IgD-negative memory B cell (primary cell): ENCODE results near the gene TTLL7. TPM values are rescaled to one million over a fixed set of nuclear protein-coding genes. Genes with fewer than 3 reads are reported as not detected.

ENCODE experiments used
- H3K27ac Mint-ChIP-seq, 3 donors: one replicate each; pipeline ENCODE4 v1.8.0; 2020 to 2022; ENCODE audit warnings: mild to moderate bottlenecking in 3 of 3, mixed read lengths in 3 of 3, moderate library complexity in 1 of 3
- H3K27me3 Mint-ChIP-seq: one replicate; pipeline ENCODE4 v1.8.0; 2021; ENCODE audit warnings: mixed read lengths
- H3K36me3 Mint-ChIP-seq: one replicate; pipeline ENCODE4 v1.8.0; 2020; ENCODE audit warnings: mild to moderate bottlenecking, mixed read lengths
- H3K4me1 Mint-ChIP-seq, 3 donors: one replicate each; pipeline ENCODE4 v1.8.0; 2020 to 2022; ENCODE audit warnings: mixed read lengths in 3 of 3, mild to moderate bottlenecking in 1 of 3
- H3K4me3 Mint-ChIP-seq, 4 donors: one replicate each; pipeline ENCODE4 v1.8.0; 2020 to 2022; ENCODE audit warnings: mild to moderate bottlenecking in 4 of 4, mixed read lengths in 4 of 4, moderate library complexity in 3 of 4
- H3K9me3 Mint-ChIP-seq, 3 donors: one replicate each; pipeline ENCODE4 v1.8.0; 2020 to 2021; ENCODE audit warnings: mixed read lengths in 3 of 3, mild to moderate bottlenecking in 1 of 3
- polyA plus RNA-seq: library from polyadenylated mRNA; unstranded; fragments of 300-500 nt; fragmentation: Illumina TruSeq; gene quantifications from one replicate; pipeline ENCODE4 v1.2.3, GENCODE V29; 2021

The TTLL7 gene
- polyA plus RNA-seq, 1 donor from 2014 or later: not detected

DNA sequence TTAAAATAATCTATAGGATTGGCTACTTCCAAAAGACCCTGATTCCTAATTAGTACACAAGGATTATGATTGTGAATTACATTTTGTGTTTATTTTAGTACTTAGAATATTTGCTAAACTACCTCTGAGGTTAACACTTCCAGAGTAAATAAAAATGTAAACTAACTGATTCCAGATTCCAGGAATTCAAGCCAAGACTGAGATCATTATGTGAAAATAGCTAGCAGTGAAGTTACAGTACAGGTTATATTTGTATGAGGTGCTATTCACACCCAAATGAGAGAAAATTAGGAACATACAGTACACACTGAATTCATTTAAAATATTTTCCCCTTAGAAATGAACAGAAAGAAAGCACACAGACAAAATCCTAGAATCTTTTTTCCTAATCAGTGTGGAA is 28.8 kb downstream of the TTLL7 start:
- H3K9me3 Mint-ChIP-seq: peaks cover 0 to 4% (median 1%) of the 10 kb centered on the region in 3 donors
- H3K4me3 Mint-ChIP-seq: no peak overlapping the region
- no peaks in the 10 kb centered on the region for H3K4me1 Mint-ChIP-seq
- H3K27me3 Mint-ChIP-seq: no peaks in the 10 kb centered on the region
- H3K36me3 Mint-ChIP-seq: no peaks in the 10 kb centered on the region
- no peak overlapping the region for H3K27ac Mint-ChIP-seq

DNA sequence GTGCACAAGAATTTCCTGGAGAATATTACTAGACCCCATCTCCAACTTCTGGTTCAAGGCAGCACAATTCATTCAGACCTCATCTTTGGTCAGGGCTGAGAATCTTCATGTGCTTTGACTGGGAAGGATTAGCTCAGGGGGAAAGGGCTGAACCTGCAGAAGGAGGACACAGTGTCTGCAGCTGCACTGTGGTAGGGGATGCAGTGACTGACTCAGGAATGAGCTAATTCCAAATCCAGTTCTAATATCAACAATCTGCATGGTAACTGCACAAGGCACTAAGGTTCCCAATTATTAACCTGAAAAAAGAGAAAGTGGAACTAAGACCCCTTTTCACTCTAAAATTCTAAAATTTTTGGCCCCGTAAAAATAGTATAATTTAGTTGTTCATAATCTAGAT is 31.6 kb downstream of the TTLL7 start:
- Mint-ChIP-seq H3K27me3 (no peaks in the 10 kb centered on the region), H3K4me1 (no peaks in the 10 kb centered on the region), H3K27ac (no peak overlapping the region), H3K9me3 (peaks cover 0 to 1% (median under 1%) of the 10 kb centered on the region in 3 donors), H3K4me3 (no peak overlapping the region), H3K36me3 (peaks cover 3% of the 10 kb centered on the region)

DNA sequence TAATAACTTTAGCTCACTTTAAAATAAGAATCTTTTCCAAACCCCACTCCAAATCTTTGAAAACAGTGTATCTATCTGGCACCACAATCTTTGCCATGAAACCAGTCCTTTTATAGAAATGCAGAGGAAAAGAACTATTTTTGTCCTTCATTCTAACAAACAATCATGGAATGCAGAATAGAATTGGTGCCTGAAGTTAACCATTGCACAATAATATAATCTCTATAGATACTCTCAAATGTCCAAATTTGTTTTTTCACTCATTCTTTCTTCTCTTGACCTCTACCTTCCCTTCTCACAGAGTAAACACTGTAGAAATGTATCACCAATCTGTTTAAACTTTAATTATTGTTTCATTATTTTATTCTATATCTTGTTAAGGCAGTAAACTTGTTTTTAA is 34.8 kb downstream of the TTLL7 start:
- Mint-ChIP-seq H3K4me3 (no peak overlapping the region), H3K36me3 (peaks cover 3% of the 10 kb centered on the region), H3K4me1 (no peaks in the 10 kb centered on the region), H3K27me3 (peaks cover 1% of the 10 kb centered on the region), H3K9me3 (peaks cover 0 to 1% (median 0%) of the 10 kb centered on the region in 3 donors), H3K27ac (no peak overlapping the region)

DNA sequence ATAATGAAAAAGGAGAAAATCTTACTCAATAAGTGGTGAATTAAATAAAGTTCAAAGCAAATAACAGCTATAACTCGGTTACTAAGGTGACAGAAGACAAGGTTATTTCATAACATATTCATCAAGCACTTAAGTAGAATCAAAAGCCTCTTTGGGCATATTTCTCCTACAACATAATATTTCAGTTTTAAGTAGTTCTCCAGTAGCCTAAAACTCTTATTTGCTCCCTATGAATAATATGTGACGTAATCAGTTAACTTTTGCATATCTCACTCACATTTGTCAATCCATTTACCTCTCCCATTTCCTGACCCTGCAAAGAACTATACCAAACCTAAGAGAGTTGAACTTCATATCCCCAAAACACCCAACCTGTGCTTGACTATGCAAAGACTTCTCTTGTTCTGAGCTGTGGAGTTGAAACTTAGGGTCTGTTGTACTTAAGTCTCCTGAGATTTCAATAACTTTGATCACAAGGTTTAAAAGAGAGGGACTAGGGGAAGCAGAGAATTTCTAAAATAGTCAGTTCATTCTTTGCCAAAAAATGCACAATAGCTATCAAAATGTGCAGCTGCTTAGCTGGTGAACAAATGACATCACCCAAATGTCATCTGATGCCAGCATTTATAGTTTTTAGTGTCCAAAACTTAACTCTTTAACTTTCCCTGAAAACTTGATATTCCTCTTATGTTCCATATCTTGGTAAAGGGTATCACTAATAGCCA is 37.2 kb downstream of the TTLL7 start:
- Mint-ChIP-seq H3K27me3 (peaks cover 1% of the 10 kb centered on the region), H3K4me3 (no peak overlapping the region), H3K27ac (no peak overlapping the region), H3K36me3 (peaks cover 3% of the 10 kb centered on the region), H3K9me3 (no peaks in the 10 kb centered on the region), H3K4me1 (no peaks in the 10 kb centered on the region)

DNA sequence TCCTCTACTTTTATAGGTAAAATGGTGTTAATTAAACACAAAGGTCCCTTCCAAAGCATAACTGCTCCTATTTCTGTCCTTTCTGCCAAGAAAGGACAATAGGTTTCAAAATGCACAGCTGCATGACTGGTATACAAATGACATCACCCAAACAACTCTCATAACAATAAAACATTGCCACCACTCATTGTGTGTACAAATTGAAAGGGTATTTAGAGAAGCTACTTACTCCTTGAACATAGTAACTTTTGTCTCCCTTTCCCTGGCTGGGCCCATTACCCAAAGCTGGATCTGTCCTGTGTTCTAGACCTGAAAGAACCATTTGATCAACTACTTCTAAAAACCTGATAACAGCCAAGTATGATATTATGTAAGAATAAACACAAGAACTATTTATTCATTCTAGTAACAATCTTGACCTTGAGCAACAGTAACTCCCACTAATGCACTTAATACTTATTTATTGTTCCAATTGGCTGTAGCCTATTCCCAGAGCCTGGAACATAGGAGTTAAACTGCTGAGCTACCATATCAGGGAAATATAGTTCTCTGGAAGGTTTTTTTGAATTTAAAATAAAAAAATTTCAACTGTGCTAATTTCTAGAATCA is 38.2 kb downstream of the TTLL7 start:
- Mint-ChIP-seq H3K9me3 (no peaks in the 10 kb centered on the region), H3K4me3 (no peak overlapping the region), H3K36me3 (peaks cover 3% of the 10 kb centered on the region), H3K27ac (no peak overlapping the region), H3K4me1 (no peaks in the 10 kb centered on the region), H3K27me3 (peaks cover 1% of the 10 kb centered on the region)

DNA sequence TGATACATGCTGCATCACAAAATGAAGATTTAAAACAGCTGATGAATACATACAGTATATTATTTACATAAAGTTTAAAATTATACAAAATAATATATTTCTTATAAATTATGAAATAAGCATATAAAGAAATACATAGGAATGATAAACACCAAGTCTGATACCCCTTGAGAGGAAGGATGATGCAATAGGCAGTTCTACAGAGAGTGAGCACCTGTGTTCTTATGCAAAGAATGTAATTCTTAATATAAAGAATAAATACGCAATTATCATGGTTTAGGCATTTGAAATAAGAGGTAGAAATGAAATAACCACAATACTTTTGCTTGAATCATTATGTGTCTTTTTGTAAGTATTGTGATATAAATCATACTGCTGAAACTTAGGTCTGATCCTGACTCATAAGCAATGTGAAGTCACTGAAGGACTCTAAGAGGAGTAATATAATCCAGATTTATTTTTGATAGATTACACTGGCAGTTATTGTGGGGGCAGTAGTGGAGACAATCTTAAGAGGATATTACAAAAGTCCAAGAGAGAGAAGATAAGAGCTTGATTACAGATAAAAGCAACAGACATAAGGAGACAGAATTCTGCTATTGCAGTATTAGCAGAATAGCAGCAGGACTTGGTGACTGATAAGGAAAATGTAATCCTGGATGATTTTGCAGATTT is 39.0 kb downstream of the TTLL7 start:
- Mint-ChIP-seq H3K27ac (no peak overlapping the region), H3K4me1 (no peaks in the 10 kb centered on the region), H3K27me3 (peaks cover 1% of the 10 kb centered on the region), H3K4me3 (no peak overlapping the region), H3K36me3 (peaks cover 3% of the 10 kb centered on the region), H3K9me3 (no peaks in the 10 kb centered on the region)

DNA sequence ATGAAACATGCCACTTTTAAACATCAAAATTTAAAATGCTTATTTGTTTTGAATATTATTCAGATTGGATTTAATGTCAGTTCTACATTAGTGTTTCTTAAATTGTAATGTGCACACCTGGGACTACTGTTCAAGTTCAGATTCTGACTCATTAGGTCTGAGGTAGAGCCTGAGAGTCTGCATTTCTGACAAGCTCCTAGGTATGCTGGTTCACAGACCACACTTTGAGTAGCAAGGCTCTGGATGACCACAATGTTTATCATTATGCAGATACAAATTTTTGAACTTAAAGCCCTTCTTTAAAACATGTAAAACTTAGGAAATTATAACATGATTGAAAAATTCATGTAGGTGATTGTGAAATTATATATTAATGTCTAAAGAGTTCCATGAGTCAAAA is 40.2 kb downstream of the TTLL7 start:
- Mint-ChIP-seq H3K9me3 (no peaks in the 10 kb centered on the region), H3K4me1 (no peaks in the 10 kb centered on the region), H3K27ac (no peak overlapping the region), H3K4me3 (no peak overlapping the region), H3K27me3 (peaks cover 1% of the 10 kb centered on the region), H3K36me3 (no peaks in the 10 kb centered on the region)

DNA sequence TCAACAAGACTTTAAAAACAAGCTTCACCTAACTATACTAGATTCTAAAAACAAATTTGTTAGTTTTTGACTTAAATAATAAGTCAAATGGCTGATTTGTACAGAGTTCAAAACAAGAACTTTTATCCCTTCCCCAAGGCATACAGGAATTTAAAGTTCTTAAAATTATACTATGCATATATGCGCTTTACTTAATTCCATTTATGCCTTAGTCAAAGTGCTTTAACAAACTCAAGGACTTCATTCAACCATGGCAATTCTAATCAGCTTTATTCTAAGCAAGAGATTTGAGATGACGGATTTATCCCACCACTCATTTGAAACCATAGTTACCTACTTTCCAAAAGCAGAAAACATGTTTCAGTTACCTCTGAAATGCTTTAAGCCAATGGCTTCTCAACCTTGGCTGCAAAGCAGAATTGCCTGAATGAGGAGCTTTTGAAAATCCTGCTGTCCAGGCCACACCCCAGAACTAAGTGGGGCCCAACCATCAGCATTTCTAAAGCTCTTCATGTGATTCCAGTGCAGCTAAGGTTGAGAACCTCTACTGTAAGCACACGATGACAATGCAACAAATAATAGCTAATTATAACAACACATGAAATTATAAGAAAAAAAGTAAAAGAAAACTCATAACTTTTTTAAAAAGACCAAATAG is 44.6 kb downstream of the TTLL7 start:
- Mint-ChIP-seq H3K36me3 (no peaks in the 10 kb centered on the region), H3K4me3 (no peak overlapping the region), H3K27me3 (peaks cover 3% of the 10 kb centered on the region), H3K27ac (no peak overlapping the region), H3K4me1 (no peaks in the 10 kb centered on the region), H3K9me3 (no peaks in the 10 kb centered on the region)

DNA sequence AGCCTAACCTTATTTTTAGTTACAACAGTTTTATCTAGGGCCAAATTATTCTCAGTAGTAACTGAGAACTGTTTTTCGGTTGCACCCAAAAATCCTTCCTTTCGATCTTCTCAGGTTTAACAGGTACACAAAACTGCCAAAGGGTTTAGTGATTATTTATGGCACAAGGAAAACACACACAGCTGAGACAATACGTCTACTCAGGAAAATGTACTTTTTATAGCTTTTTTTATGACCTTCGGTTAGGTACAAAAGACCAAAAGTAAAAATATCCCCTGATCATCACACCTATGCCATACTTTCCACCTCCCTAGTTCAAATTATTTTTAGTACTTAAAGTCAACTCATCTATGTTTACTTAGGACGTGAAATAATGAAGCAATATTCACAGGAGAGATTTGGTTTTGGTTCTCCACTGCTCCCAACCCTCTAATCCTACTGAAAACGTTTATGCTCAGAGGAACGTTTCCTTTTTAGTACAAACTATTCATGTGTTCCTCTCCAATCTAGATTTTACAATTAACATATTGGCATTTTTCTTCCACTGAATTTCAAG is 48.7 kb downstream of the TTLL7 start:
- Mint-ChIP-seq H3K27me3 (peaks cover 5% of the 10 kb centered on the region), H3K36me3 (no peaks in the 10 kb centered on the region), H3K4me3 (no peak overlapping the region), H3K27ac (no peak overlapping the region), H3K4me1 (no peaks in the 10 kb centered on the region), H3K9me3 (no peaks in the 10 kb centered on the region)

DNA sequence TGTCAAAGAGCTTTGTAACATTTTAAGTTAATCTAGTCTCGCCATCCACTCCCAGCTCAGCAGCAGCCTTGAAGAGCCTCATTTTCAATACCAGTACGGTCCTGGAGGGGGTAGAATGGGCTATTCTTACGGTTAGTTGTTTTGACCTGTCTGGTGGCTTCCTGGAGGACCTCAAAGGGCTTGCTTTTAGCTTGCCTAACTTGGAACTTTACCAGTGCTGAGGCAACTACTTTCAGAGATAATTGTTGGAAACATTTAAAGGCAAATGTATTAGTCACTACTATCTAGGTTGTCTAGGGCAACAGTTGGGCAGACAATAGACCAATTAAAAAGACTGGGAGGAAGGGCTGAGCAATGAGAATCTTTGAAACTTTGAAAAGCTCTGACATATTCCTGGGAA is 56.0 kb downstream of the TTLL7 start:
- no peak overlapping the region for H3K4me3 Mint-ChIP-seq
- no peaks in the 10 kb centered on the region for H3K4me1 Mint-ChIP-seq
- no peak overlapping the region for H3K27ac Mint-ChIP-seq
- peaks cover 2% of the 10 kb centered on the region for H3K27me3 Mint-ChIP-seq
- peaks cover 4% of the 10 kb centered on the region for H3K36me3 Mint-ChIP-seq
- peaks cover 5 to 16% (median 5%) of the 10 kb centered on the region in 3 donors for H3K9me3 Mint-ChIP-seq

DNA sequence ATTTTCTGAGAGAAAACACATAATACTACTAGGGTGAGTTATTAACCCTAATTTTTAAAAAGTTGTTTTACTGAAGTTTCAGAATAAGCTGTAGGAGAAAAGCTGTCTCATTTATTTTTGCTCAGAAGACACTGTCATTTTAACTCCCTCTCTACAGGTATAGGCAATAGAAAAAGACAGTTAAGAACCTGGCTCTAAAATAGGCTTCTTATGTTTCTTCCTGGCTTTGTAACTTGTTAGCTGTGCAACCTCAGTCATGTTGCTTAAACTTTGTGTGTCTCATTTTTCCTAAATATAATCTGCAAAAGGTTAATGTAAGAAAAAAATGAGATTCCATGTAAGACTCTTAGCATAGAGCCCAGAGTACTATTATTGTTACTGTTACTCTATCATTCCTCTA is 64.4 kb downstream of the TTLL7 start:
- no peak overlapping the region for H3K27ac Mint-ChIP-seq
- peaks cover 4% of the 10 kb centered on the region for H3K27me3 Mint-ChIP-seq
- no peaks in the 10 kb centered on the region for H3K9me3 Mint-ChIP-seq
- no peak overlapping the region for H3K4me3 Mint-ChIP-seq
- no peaks in the 10 kb centered on the region for H3K4me1 Mint-ChIP-seq
- H3K36me3 Mint-ChIP-seq: no peaks in the 10 kb centered on the region

DNA sequence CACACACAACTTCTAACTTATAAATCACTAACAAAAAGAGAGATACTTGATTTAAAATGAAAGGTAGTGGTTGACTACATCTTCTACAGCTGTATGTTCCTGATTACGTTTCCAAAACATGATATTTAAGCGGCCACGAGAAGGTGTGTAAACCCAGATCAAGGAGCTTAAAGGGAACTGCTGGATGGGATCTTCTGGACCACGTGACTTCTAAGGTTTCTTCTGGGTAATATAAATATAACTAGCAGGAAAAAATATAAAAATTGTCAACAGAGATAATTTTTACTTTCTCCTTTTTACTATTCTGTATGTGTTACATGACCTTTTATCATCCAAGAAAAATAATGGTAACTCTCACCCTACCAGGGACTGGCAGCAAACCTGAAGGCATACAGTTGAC is 66.2 kb downstream of the TTLL7 start:
- Mint-ChIP-seq H3K27me3 (peaks cover 4% of the 10 kb centered on the region), H3K27ac (no peak overlapping the region), H3K9me3 (no peaks in the 10 kb centered on the region), H3K4me1 (no peaks in the 10 kb centered on the region), H3K4me3 (no peak overlapping the region), H3K36me3 (no peaks in the 10 kb centered on the region)

DNA sequence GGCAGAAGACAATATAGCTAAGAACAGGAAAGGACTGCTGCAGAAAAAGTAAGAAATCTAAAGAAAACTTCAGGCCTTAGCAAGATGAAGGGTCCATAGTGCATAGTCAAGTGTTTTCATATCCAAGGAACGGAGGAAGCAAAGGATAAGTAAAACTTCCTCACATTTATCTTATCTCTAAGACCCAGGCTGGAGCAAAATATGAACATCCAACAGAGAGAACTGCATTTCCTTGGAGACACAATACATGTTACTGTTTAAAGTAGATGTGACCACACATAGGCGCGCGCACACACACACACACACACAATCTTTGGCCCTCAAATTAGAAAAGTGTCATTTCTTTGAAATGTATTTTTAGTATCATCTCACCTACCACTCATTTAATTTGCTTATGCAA is 66.7 kb downstream of the TTLL7 start:
- no peaks in the 10 kb centered on the region for H3K36me3 Mint-ChIP-seq
- peaks cover 4% of the 10 kb centered on the region for H3K27me3 Mint-ChIP-seq
- H3K4me1 Mint-ChIP-seq: no peaks in the 10 kb centered on the region
- no peak overlapping the region for H3K27ac Mint-ChIP-seq
- no peaks in the 10 kb centered on the region for H3K9me3 Mint-ChIP-seq
- H3K4me3 Mint-ChIP-seq: no peak overlapping the region

DNA sequence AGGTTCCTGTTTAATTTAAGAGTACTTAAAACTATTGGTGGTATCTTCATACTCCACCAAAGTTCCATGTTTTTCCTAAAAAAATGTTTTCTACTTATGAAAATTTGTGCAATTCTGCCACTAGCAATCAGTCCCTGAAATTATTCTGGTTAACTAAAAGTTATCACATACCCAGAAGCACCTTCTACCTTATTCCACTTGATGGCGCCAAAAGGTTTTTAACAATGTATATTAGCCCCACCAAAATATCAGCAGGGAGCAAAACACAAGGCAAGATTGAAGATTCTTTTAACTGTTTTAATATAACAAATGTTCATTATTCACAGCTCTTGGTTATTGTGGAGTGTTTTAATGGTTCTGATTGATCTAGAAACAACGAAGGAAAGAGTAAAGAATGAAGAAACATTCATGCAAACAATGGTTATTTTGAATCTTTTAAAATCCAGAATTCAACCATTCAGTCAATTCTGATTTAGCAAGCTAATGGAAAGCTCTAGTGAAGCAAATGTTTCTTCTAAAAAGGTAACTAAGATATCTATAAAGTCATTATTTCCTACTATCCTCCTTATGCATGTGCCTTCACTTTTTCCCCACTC is 67.2 kb downstream of the TTLL7 start:
- no peak overlapping the region for H3K27ac Mint-ChIP-seq
- H3K36me3 Mint-ChIP-seq: no peaks in the 10 kb centered on the region
- no peaks in the 10 kb centered on the region for H3K9me3 Mint-ChIP-seq
- H3K4me3 Mint-ChIP-seq: no peak overlapping the region
- peaks cover 4% of the 10 kb centered on the region for H3K27me3 Mint-ChIP-seq
- no peaks in the 10 kb centered on the region for H3K4me1 Mint-ChIP-seq

DNA sequence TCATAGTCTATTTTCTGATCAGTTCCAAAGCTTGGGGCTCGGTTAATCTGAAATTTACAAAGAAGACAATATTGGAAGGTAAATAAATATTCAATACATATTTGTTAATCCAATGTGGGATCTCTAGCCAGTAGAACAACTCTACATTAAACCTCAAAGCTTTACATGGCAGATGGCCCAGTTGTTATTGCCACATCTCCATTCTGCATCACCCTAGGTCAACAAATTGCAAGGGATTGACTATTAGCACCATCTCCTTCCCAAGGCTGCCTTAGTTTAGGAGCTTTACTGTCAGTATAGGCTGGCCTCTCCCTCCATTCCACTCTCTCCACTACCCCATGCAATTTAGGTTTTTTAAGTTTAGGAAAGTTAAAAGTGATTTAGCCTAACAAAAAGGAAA is 69.7 kb downstream of the TTLL7 start:
- H3K27ac Mint-ChIP-seq: no peak overlapping the region
- H3K27me3 Mint-ChIP-seq: peaks cover 4% of the 10 kb centered on the region
- no peaks in the 10 kb centered on the region for H3K9me3 Mint-ChIP-seq
- H3K4me1 Mint-ChIP-seq: no peaks in the 10 kb centered on the region
- H3K36me3 Mint-ChIP-seq: no peaks in the 10 kb centered on the region
- H3K4me3 Mint-ChIP-seq: no peak overlapping the region
